ENCODE results near the gene ORM1. TPM values are rescaled to one million over a fixed set of nuclear protein-coding genes. Genes with fewer than 3 reads are reported as not detected.

Gene ORM1
- total RNA-seq, 1 experiment from 2014 or later, result not detected

GRCh38 chr9:114290561-114290986 is 32.3 kb upstream of the ORM1 start:
- Mint-ChIP-seq H3K4me3 (ENCODE audit: unreplicated experiment) (no peak overlapping the region), H3K27me3 (ENCODE audit: insufficient read depth, unreplicated experiment) (no peaks in the 10 kb centered on the region), H3K9me3 (ENCODE audit: unreplicated experiment) (peaks cover 9% of the 10 kb centered on the region), H3K4me1 (ENCODE audit: insufficient read depth, unreplicated experiment) (peaks cover 15% of the 10 kb centered on the region), H3K27ac (ENCODE audit: low read depth, unreplicated experiment) (no peak overlapping the region), H3K36me3 (ENCODE audit: insufficient read depth, unreplicated experiment) (peaks cover 6% of the 10 kb centered on the region)
- no peak for DNase-seq (ENCODE audit: unreplicated experiment)
- CTCF ChIA-PET, result interaction anchor here (0.5 to 8.7 kb wide), 46 partner anchors 9 to 1238 kb away, joined by 3 to 160 read pairs (median 6); partner anchors contain the start of genes COL27A1 and KIF12
- POLR2A ChIA-PET, result interaction anchor here (0.7 to 1.4 kb wide), 3 partner anchors 180 to 183 kb away, joined by 3 read pairs; no protein-coding TSS in a partner anchor
- intact Hi-C loops (cut with micrococcal nuclease), result no loop called here
- TF ChIP-seq CTCF (IDR thresholded peaks at IDR 0.05; ENCODE audit: unreplicated experiment), result no peak
- BruUV-seq (replicated peaks), result no TSS peak

- peak; percentile 96 for TF ChIP-seq CTCF (IDR thresholded peaks at IDR 0.05; ENCODE audit: unreplicated experiment)
- H3K27ac Mint-ChIP-seq (ENCODE audit: low read depth, unreplicated experiment), result no peak overlapping the region
- no peak overlapping the region for H3K4me3 Mint-ChIP-seq (ENCODE audit: unreplicated experiment)
- peaks cover 9% of the 10 kb centered on the region for H3K9me3 Mint-ChIP-seq (ENCODE audit: unreplicated experiment)
- H3K27me3 Mint-ChIP-seq (ENCODE audit: insufficient read depth, unreplicated experiment), result no peaks in the 10 kb centered on the region
- ChIA-PET CTCF (interaction anchor here (0.5 to 8.7 kb wide), 52 partner anchors 9 to 1600 kb away, joined by 3 to 160 read pairs (median 5); partner anchors contain the start of genes COL27A1 and KIF12), POLR2A (interaction anchor here (0.7 to 1.4 kb wide), 3 partner anchors 181 to 184 kb away, joined by 3 read pairs; no protein-coding TSS in a partner anchor)
- intact Hi-C loops (cut with micrococcal nuclease), result loop anchor here (1.0 kb wide), 3 partner anchors 136 to 209 kb away; partner anchors contain the start of gene COL27A1
- no TSS peak for BruUV-seq (replicated peaks)
- peaks cover 11% of the 10 kb centered on the region for H3K4me1 Mint-ChIP-seq (ENCODE audit: insufficient read depth, unreplicated experiment)
- DNase-seq (ENCODE audit: unreplicated experiment), result peak; percentile 76
- H3K36me3 Mint-ChIP-seq (ENCODE audit: insufficient read depth, unreplicated experiment), result peaks cover 6% of the 10 kb centered on the region
Measured at GRCh38 chr9:114291064-114291474, 31.8 kb upstream of the ORM1 start.

GRCh38 chr9:114291886-114292590 is 30.9 kb upstream of the ORM1 start:
- POLR2A ChIA-PET, result interaction anchor here (0.7 to 1.4 kb wide), 2 partner anchors 62 to 185 kb away, joined by 3 read pairs; no protein-coding TSS in a partner anchor
- H3K4me3 Mint-ChIP-seq (ENCODE audit: unreplicated experiment), result no peak overlapping the region
- BruUV-seq (replicated peaks), result no TSS peak
- no peak for TF ChIP-seq CTCF (IDR thresholded peaks at IDR 0.05; ENCODE audit: unreplicated experiment)
- no peak overlapping the region for H3K27ac Mint-ChIP-seq (ENCODE audit: low read depth, unreplicated experiment)
- H3K4me1 Mint-ChIP-seq (ENCODE audit: insufficient read depth, unreplicated experiment), result peaks cover 9% of the 10 kb centered on the region
- DNase-seq (ENCODE audit: unreplicated experiment), result no peak
- intact Hi-C loops (cut with micrococcal nuclease), result loop anchor here (1.0 kb wide), 3 partner anchors 137 to 210 kb away; partner anchors contain the start of gene COL27A1
- peaks cover 6% of the 10 kb centered on the region for H3K36me3 Mint-ChIP-seq (ENCODE audit: insufficient read depth, unreplicated experiment)
- H3K27me3 Mint-ChIP-seq (ENCODE audit: insufficient read depth, unreplicated experiment), result no peaks in the 10 kb centered on the region
- H3K9me3 Mint-ChIP-seq (ENCODE audit: unreplicated experiment), result peaks cover 9% of the 10 kb centered on the region
- CTCF ChIA-PET, result interaction anchor here (0.6 to 8.7 kb wide), 29 partner anchors 8 to 1601 kb away, joined by 3 to 160 read pairs (median 4); partner anchors contain the start of genes COL27A1 and KIF12

- intact Hi-C loops (cut with micrococcal nuclease), result no loop called here
- no peak for TF ChIP-seq CTCF (IDR thresholded peaks at IDR 0.05; ENCODE audit: unreplicated experiment)
- Mint-ChIP-seq H3K36me3 (ENCODE audit: insufficient read depth, unreplicated experiment) (peaks cover 6% of the 10 kb centered on the region), H3K4me3 (ENCODE audit: unreplicated experiment) (no peak overlapping the region), H3K9me3 (ENCODE audit: unreplicated experiment) (peaks cover 9% of the 10 kb centered on the region), H3K27ac (ENCODE audit: low read depth, unreplicated experiment) (no peak overlapping the region), H3K27me3 (ENCODE audit: insufficient read depth, unreplicated experiment) (no peaks in the 10 kb centered on the region), H3K4me1 (ENCODE audit: insufficient read depth, unreplicated experiment) (no peaks in the 10 kb centered on the region)
- BruUV-seq (replicated peaks), result no TSS peak
- DNase-seq (ENCODE audit: unreplicated experiment), result no peak
- ChIA-PET CTCF (interaction anchor here (0.6 to 8.7 kb wide), 6 partner anchors 13 to 212 kb away, joined by 3 to 160 read pairs (median 12); partner anchors contain the start of gene COL27A1), POLR2A (no interaction called here)
Measured at GRCh38 chr9:114294664-114295063, 28.2 kb upstream of the ORM1 start.
